NCI-H146 (cell line): ENCODE results near the gene TNFSF15.
"Not testable (repeated sequence)": the region's sequence is repeated elsewhere in the genome, so short reads cannot be mapped to it uniquely, and the experiment has no call there.

Source experiments
- DNase-seq: peaks from one replicate; lab custom pipeline; 2025; lab: John Stamatoyannopoulos, UW

The TNFSF15 gene

GRCh38 chr9:114754581-114754980 lies 51.3 kb downstream of the TNFSF15 start:
- DNase-seq = no peak

GRCh38 chr9:114746591-114747346 lies 59.1 kb downstream of the TNFSF15 start:
- no peak for DNase-seq

GRCh38 chr9:114745879-114746550 lies 59.8 kb downstream of the TNFSF15 start:
- DNase-seq = no peak

GRCh38 chr9:114745108-114745848 lies 60.6 kb downstream of the TNFSF15 start:
- no peak for DNase-seq

- no peak for DNase-seq
Measured at GRCh38 chr9:114743446-114743845, 62.4 kb downstream of the TNFSF15 start.

- no peak for DNase-seq
Measured at GRCh38 chr9:114742947-114743346, 62.9 kb downstream of the TNFSF15 start.

- not testable (repeated sequence) for DNase-seq
Measured at GRCh38 chr9:114741521-114741920, 64.3 kb downstream of the TNFSF15 start.

- DNase-seq = peak; percentile 66
Measured at GRCh38 chr9:114738581-114739316, 67.1 kb downstream of the TNFSF15 start.

- DNase-seq = no peak
Measured at GRCh38 chr9:114737847-114738246, 68.0 kb downstream of the TNFSF15 start.

- no peak for DNase-seq
Measured at GRCh38 chr9:114737118-114737517, 68.7 kb downstream of the TNFSF15 start.

- DNase-seq = no peak
Measured at GRCh38 chr9:114735704-114736103, 70.1 kb downstream of the TNFSF15 start.

- DNase-seq = not testable (repeated sequence)
Measured at GRCh38 chr9:114735139-114735538, 70.7 kb downstream of the TNFSF15 start.
